Mesodermal cell (in vitro differentiated cells): ENCODE measurements around the gene CRTAP.
"Not testable (repeated sequence)": the region's sequence is repeated elsewhere in the genome, so short reads cannot be mapped to it uniquely, and the experiment has no call there.

Source experiments
- H3K27ac ChIP-seq: 2 replicates; pipeline ENCODE4 v1.7.0; 2013; ENCODE audit warnings: mild to moderate bottlenecking, low read depth, low read length, moderate library complexity; ENCODE audit not compliant: severe bottlenecking
- H3K36me3 ChIP-seq: 2 replicates; pipeline ENCODE4 v1.7.1; 2013; ENCODE audit warnings: mild to moderate bottlenecking, low read length, moderate library complexity; ENCODE audit not compliant: control insufficient read depth, insufficient read depth
- H3K4me1 ChIP-seq: one replicate; pipeline ENCODE4 v1.7.1; 2013; ENCODE audit warnings: mild to moderate bottlenecking, low read length; ENCODE audit not compliant: insufficient read depth, control insufficient read depth, poor library complexity, severe bottlenecking
- H3K4me3 ChIP-seq: 2 replicates; pipeline ENCODE4 v1.7.0; 2013; ENCODE audit warnings: low read length, control low read depth, mild to moderate bottlenecking; ENCODE audit not compliant: insufficient read depth, poor library complexity, severe bottlenecking; ENCODE audit errors: extremely low read depth
- H3K9me3 ChIP-seq: 2 replicates; pipeline ENCODE4 v1.7.1; 2013; ENCODE audit warnings: mild to moderate bottlenecking, low read length, moderate library complexity; ENCODE audit not compliant: control insufficient read depth
- WGBS, 2 experiments: methylation state at CpG; one replicate each; pipeline ENCODE4 v1.1.5; 2013; ENCODE audit warnings: missing lambda C conversion rate in 2 of 2; ENCODE audit not compliant: insufficient coverage in 2 of 2; 5-methylcytosine and 5-hydroxymethylcytosine counted together

Gene CRTAP

DNA sequence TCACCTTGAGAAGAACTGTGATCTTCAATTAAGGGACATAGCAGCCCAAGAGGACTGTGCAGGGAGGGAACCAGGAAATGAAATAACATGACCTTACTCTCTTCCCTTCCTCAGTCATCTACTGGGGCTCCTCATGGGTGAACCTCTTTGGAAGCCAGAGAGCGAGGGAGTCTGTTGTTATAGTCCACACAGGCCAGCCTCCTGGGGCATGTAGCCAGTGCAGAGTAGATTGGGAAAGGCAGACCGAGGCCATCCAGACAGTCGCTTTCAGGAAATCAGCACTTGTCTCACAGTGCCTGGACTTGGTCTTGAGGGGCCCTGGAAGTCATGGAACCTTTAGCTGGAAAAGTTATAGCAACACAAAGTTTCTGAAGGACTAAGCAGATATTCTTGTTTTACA, 6.1 kb downstream of the CRTAP start:
- no peaks in the 10 kb centered on the region for H3K9me3 ChIP-seq
- 93 to 100% methylated on average over 3 of the region's 3 CpGs for WGBS, 2 experiments
- H3K27ac ChIP-seq = no peak overlapping the region
- H3K36me3 ChIP-seq = peaks cover 47% of the 10 kb centered on the region
- no peak overlapping the region for H3K4me3 ChIP-seq
- H3K4me1 ChIP-seq = peaks cover 3% of the 10 kb centered on the region

DNA sequence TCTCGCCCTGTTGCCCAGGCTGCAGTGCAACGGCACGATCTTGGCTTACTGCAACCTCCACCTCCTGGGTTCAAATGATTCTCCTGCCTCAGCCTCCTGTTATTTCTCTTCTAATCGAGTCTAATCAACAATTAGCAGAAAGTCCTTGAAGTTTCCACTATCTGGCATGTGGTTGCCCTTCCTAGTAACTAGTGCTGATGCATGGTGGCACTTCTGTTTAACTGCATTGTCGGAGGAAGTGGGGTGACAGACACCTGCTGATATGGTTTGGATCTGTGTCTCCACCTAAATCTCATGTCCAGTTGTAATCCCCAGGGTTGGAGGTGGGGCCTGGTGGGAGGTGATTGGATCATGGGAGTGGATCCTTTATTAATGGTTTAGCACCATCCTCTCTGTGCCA, 9.2 kb downstream of the CRTAP start:
- 91 to 93% methylated on average over 4 to 5 of the region's 5 CpGs for WGBS, 2 experiments
- no peak overlapping the region for H3K4me3 ChIP-seq
- no peak overlapping the region for H3K27ac ChIP-seq
- peaks cover 58% of the 10 kb centered on the region for H3K36me3 ChIP-seq
- H3K9me3 ChIP-seq = no peaks in the 10 kb centered on the region
- H3K4me1 ChIP-seq = no peaks in the 10 kb centered on the region

DNA sequence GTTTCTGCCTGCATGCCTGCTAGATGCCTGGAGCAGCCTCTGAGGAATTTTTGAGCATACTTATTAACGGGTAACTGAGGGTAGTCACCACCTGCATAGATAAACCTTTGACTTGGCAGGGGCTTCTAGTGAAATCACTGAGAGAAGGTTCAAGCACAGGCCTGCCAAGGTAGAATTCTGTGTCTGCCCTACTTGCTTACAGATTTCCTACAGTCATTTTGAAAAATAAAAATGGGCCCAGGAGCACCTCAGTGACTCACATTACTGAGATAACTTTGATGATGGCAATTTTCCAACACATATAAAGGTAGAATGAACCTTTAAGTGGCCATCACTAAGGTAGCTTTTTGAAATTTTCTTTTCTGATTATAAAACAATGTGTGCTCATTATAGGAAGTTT, 10.8 kb downstream of the CRTAP start:
- Histone ChIP-seq H3K4me1 (no peaks in the 10 kb centered on the region), H3K9me3 (no peaks in the 10 kb centered on the region), H3K4me3 (no peak overlapping the region), H3K36me3 (peaks cover 58% of the 10 kb centered on the region), H3K27ac (no peak overlapping the region)
- WGBS, 2 experiments = 100% methylated on average over 1 of the region's 1 CpG

DNA sequence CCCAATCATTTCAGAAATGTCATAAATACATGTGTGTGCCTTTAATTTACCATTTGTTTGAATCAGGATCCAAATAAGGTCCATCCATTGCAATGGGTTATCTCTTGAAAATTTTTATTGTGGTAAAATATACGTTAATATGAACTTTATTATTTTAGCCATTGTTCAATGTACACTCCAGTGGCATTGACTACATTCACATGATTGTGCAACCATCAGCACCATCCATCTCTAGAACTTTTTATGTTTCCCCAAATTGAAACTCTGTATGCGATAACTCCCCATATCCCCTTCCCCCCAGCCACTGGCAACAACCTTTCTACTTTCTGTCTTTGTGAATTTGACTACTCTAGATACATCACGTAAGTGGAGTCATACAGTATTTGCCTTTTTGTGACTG, 12.0 kb downstream of the CRTAP start:
- 100% methylated on average over 1 to 2 of the region's 3 CpGs for WGBS, 2 experiments
- no peak overlapping the region for H3K4me3 ChIP-seq
- H3K27ac ChIP-seq = no peak overlapping the region
- H3K4me1 ChIP-seq = no peaks in the 10 kb centered on the region
- H3K36me3 ChIP-seq = peaks cover 51% of the 10 kb centered on the region
- no peaks in the 10 kb centered on the region for H3K9me3 ChIP-seq

DNA sequence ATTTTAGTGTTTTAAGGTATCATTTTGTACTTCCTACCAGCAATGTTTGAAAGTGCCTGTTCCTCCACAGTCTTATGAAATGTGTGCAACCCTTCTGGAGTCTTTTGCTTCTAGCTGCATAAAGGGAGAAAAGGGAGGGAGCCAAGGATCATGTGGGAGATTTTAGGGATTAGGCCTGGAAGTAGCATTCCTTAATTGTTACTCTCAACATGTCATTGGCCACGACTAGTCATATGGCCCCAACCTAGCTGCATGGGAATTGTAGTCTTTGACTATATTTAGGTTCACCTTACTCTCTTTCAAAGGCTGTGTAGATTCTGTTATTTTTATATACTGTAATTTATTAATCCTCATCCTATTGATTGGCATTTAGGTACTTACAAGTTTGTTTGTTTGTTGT, 14.9 kb downstream of the CRTAP start:
- Histone ChIP-seq H3K36me3 (peaks cover 57% of the 10 kb centered on the region), H3K4me1 (peaks cover 3% of the 10 kb centered on the region), H3K27ac (no peak overlapping the region), H3K4me3 (no peak overlapping the region), H3K9me3 (no peaks in the 10 kb centered on the region)
- no CpG with 5 or more reads among the region's 1 CpG for WGBS, 2 experiments

DNA sequence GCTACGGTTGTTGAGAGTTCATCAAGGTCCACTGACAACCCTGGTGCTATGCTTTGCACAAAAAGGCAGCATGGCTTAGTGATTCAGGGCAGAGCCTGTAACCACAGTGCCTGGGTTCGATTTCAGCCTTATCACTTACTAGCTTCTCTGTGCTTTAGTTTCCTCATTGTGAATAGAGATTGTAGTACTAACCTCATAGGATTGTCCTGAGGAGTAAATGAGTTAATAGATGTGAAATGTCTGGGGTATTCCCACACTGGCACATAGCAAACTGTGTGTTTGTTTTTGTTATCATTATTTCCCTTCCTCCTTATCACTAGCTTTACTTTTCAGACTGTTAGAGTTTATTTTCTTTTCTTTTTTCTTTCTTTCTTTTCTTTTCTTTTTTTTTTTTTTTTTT, 16.3 kb downstream of the CRTAP start:
- Histone ChIP-seq H3K27ac (no peak overlapping the region), H3K4me1 (peaks cover 3% of the 10 kb centered on the region), H3K4me3 (no peak overlapping the region), H3K9me3 (no peaks in the 10 kb centered on the region), H3K36me3 (peaks cover 57% of the 10 kb centered on the region)
- WGBS, 2 experiments = 100% methylated on average over 1 of the region's 2 CpGs

DNA sequence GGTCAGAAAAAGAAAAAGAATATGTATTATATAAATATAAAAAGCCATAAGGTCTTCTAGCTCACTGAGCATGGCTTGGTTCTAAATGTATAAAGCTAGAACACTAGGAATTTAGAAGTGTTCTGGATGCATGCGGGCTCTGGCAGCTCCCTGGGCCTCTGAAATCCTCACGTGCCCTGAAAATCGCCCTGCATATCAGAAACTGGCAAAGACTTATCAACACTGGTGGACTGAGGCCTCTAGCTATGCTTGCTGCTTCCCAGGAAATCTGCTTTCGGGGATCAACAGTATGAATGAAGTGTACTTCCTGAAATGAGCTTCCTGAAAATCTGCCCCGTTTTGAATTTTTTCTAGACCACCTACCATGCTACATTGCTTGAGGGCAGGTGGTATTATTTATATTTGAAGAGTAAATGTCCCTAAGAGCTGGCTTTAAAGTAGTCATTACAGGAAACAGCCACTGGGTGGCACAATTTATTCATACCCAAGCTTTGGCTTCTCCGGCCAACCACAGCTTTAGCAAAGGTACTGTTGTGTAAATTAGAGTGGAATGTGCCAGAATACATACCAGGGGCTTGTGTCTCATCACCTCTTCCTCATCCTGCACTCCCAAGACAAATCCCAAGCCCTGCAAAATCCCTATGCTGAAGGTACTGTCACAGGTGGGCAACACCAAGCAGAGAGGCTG, 17.7 kb downstream of the CRTAP start:
- H3K4me3 ChIP-seq = no peak overlapping the region
- WGBS, 2 experiments = 47 to 84% methylated on average over 3 to 5 of the region's 6 CpGs
- H3K4me1 ChIP-seq = peaks cover 3% of the 10 kb centered on the region
- H3K36me3 ChIP-seq = peaks cover 58% of the 10 kb centered on the region
- no peaks in the 10 kb centered on the region for H3K9me3 ChIP-seq
- H3K27ac ChIP-seq = no peak overlapping the region

DNA sequence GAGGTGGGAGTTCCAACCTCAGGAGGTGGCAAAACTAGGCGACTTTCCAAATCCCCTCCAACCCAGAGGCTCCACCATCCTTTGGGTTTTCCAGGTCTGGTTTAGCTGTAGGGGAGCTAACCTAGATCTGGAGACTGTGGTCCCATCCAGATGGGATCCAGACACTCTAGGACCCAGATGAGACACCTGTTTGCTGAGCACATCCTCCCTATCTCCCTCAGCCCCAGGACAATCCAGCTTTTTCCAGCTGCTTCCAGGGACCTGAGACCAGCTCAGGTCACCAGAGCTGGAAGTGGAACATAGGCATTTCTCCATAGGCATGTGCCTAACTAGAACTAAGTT, 18.2 kb downstream of the CRTAP start:
- no peak overlapping the region for H3K4me3 ChIP-seq
- H3K36me3 ChIP-seq = peaks cover 56% of the 10 kb centered on the region
- no peak overlapping the region for H3K27ac ChIP-seq
- WGBS, 2 experiments = no CpG with 5 or more reads among the region's 1 CpG
- no peaks in the 10 kb centered on the region for H3K9me3 ChIP-seq
- H3K4me1 ChIP-seq = peaks cover 3% of the 10 kb centered on the region

DNA sequence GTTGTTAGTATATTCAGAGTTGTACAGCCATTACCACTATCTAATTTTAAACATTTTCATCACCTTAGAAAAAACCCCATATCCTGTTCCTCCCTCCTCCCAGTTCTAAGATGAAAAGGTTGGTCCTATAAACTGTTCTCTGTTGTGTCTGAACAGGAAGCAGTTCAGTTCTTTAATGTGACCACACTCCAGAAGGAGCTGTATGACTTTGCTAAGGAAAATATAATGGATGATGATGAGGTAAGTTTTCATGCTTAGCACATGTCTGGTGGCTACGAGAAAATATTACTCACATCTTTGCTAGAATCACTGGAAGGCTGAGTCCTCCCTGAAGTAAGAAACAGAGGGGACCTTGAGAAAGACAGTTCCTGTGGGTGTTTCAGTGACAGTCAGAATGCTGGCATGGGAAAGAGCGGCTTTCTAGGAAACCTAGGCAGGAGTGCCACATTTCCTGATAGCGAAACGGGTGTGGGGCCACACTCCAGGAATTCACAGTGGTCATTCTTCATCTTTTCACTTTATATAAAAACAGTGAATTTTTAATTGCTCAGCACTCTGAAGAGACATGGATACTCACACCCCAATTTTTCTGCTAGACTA, 20.3 kb downstream of the CRTAP start:
- WGBS, 2 experiments = 91% methylated on average over 3 of the region's 4 CpGs; no CpG with 5 or more reads in 1 of the 2 experiments
- H3K4me1 ChIP-seq = peaks cover 3% of the 10 kb centered on the region
- no peak overlapping the region for H3K4me3 ChIP-seq
- no peaks in the 10 kb centered on the region for H3K9me3 ChIP-seq
- H3K27ac ChIP-seq = no peak overlapping the region
- H3K36me3 ChIP-seq = peaks cover 45% of the 10 kb centered on the region

DNA sequence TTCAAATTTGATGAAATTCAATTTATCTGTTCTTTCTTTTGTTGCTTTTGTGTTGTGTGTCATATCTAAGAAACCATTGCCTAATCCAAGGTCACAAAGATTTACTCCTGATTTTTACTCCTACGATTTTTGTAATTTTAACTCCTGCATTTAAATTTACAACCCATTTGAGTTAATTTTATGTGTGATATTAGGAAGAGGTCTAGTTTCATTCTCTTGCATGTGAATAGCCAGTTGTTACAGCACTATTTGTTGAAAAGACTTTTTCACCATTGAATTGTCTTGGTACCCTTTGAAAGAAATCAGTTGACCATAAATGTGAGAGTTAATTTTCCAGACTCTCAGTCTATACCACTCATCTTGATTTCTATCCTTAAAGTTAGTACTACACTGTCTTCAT, 23.9 kb downstream of the CRTAP start:
- Histone ChIP-seq H3K4me1 (no peaks in the 10 kb centered on the region), H3K36me3 (peaks cover 50% of the 10 kb centered on the region), H3K27ac (no peak overlapping the region), H3K9me3 (no peaks in the 10 kb centered on the region), H3K4me3 (no peak overlapping the region)
- no CpG with 5 or more reads among the region's 1 CpG for WGBS, 2 experiments

DNA sequence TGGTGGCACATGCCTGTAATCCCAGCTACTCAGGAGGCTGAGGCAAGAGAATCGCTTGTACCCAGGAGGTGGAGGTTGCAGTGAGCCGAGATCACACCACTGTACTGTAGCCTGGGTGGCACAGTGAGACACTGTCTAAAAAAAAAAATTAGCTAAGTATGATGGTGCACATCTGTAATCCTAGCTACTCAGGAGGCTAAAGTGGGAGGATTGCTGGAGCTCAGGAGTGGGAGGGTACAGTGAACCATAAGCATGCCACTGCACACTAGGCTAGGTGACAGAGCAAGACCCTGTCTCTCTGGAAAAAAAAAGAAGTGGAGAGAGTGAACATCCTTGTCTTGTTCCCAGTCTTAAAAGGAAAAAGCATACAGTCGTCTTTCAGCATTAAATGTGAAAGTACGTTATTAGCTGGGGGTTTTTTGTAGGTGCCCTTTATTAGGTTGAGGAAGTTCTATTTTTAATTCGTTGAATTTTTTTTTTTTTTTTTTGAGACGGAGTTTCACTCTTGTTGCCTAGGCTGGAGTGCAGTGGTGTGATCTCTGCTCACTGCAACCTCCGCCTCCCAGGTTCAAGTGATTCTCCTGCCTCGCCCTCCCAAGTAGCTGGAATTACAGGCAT, 25.3 kb downstream of the CRTAP start:
- peaks cover 56% of the 10 kb centered on the region for H3K36me3 ChIP-seq
- H3K27ac ChIP-seq, H3K4me1 ChIP-seq, H3K4me3 ChIP-seq, H3K9me3 ChIP-seq: not testable (repeated sequence)
- WGBS, 2 experiments = 94 to 95% methylated on average over 4 to 5 of the region's 8 CpGs
